ENCODE results near the gene TSPAN18.

TSPAN18 gene

DNA sequence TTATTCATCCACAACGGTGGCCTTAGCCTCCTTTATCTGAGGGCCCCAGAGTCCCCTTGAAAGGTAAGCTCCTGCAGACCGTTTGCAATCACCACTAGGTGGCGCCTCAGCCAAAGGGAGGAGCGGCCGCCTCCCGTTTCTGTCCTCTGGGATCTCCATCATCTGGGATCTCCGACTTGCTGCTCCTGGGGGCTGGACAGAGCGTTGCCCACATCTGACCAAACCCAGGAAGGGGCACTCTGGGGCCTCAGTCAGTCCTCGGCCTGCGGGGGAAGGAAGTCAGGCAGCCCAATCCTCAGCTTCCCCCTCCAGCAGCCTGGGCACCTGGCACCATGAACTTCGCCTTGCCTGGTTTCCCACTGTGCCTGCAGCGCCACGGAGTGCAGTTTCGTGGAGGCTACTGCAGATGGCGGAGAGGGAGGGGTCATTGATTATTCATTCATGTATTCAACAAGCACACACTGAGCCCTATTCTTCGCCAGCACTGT, 200.5 kb downstream of the TSPAN18 start:
- peak; percentile 66 for DNase-seq (ENCODE audit: insufficient read length, low spot score)
- FAIRE-seq: no peak
- peak; percentile 81 for TF ChIP-seq CTCF (IDR thresholded peaks at IDR 0.05; ENCODE audit: insufficient read depth, missing control alignments)

DNA sequence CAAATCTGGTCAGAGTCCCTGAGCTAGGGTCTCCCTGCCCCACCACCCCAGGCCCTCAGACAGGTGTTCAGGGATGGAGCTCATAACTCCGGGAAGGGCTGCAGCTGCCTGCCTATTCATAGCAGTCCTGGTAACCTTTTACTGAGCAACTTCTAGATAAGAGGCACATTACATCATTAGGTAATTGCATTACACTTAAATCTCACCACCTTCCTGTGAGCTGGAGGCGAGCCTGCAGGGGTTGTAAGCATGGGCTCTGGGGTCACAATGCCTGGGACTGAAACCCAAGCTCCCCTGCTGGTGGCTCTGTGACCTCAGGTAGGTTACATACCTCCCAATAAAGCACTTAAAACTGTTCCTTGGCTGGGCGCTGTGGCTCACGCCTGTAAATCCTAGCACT, 201.4 kb downstream of the TSPAN18 start:
- no peak for DNase-seq (ENCODE audit: insufficient read length, low spot score)
- no peak for FAIRE-seq
- TF ChIP-seq CTCF (IDR thresholded peaks at IDR 0.05; ENCODE audit: insufficient read depth, missing control alignments): no peak

- FAIRE-seq: no peak
- DNase-seq (ENCODE audit: insufficient read length, low spot score): no peak
- no peak for TF ChIP-seq CTCF (IDR thresholded peaks at IDR 0.05; ENCODE audit: insufficient read depth, missing control alignments)
Observed at GRCh38 chr11:44928816-44929215, 202.1 kb downstream of the TSPAN18 start.

GRCh38 chr11:44930588-44931302, 204.0 kb downstream of the TSPAN18 start:
- no peak for TF ChIP-seq CTCF (IDR thresholded peaks at IDR 0.05; ENCODE audit: insufficient read depth, missing control alignments)
- FAIRE-seq: no peak
- no peak for DNase-seq (ENCODE audit: insufficient read length, low spot score)

- DNase-seq (ENCODE audit: insufficient read length, low spot score): no peak
- no peak for TF ChIP-seq CTCF (IDR thresholded peaks at IDR 0.05; ENCODE audit: insufficient read depth, missing control alignments)
- no peak for FAIRE-seq
Observed at GRCh38 chr11:44931466-44931865, 204.7 kb downstream of the TSPAN18 start.

DNA sequence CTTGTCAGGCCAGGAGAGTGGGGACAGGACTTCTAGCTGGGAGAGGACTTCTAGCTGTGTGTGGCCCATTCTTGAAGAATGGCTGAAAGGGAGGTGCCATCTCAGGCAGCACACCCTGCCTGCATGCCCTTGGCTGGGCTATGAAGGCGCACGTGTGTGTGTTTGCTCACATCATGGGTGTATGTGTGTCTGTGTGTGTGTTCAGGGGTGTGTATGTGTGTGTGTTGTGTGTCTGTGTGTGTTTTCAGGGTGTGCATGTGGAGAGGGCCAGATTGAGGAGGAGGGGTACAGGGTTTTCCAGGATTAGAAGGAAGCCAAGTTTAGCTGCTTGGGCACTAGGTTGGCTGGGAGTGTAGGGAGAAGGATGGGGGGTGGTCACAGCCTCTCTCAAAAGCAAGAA, 207.3 kb downstream of the TSPAN18 start:
- DNase-seq (ENCODE audit: insufficient read length, low spot score) (no peak), FAIRE-seq (no peak)
- TF ChIP-seq CTCF (IDR thresholded peaks at IDR 0.05; ENCODE audit: insufficient read depth, missing control alignments): no peak

DNA sequence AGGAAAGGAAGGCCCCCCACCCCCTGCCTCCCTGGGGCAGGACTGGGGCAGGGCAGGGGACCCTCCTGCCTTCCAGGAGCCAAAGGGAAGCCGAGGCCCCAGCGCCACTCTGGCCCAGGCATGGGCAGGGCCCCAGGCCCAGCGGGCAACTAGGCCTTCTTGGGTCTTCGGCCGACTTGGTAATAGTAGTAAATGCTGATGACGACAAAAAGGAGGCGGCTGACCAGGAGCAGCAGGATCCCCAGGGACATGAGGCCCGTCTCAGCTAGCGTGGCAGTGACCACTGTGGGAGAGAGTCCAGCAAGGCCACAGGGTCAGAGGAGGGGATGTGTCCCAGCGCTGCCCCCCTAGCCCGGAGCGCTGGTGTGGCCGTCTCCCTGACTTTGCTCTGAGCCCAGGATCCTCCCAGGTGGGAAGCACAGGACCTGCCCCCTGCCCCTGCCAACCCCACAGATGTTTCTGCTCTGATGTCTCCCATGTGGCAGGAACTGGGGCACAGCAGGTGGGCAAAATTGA, 208.0 kb downstream of the TSPAN18 start:
- FAIRE-seq (no peak), DNase-seq (ENCODE audit: insufficient read length, low spot score) (no peak)
- TF ChIP-seq CTCF (IDR thresholded peaks at IDR 0.05; ENCODE audit: insufficient read depth, missing control alignments): no peak

Measured in D721Med (cell line).